ENCODE data around the gene COL16A1. TPM values are rescaled to one million over a fixed set of nuclear protein-coding genes. Genes with fewer than 3 reads are reported as not detected.

COL16A1 gene
- total RNA-seq, 6 experiments from 2014 or later: 74.1 to 100 (median 87.6) TPM

DNA sequence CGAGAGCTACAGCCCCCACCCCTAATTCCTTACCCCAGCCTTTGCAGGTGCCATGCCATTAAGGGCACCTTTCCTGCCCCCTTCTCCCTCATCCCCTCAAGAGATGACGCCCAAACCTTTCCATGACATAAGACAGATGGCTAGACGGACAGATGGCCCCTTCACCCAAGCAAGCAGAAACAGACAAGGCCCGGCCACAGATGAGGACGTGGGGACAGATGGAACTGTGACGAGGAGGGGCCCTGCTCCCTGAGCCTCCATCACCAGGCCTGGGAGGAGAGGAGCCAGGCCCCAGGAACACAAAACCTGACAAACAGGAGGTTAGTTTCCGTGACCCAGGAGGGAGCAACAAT lies 34.4 kb downstream of the COL16A1 start:
- Mint-ChIP-seq H3K4me3 (no peak overlapping the region), H3K27me3 (ENCODE audit: insufficient read depth) (peaks cover 3% of the 10 kb centered on the region), H3K9me3 (no peaks in the 10 kb centered on the region), H3K4me1 (ENCODE audit: low read depth) (peaks cover 28% of the 10 kb centered on the region), H3K36me3 (ENCODE audit: low read depth) (peaks cover 32% of the 10 kb centered on the region), H3K27ac (no peak overlapping the region)
- DNase-seq: no peak
- TF ChIP-seq, protein P1, sequence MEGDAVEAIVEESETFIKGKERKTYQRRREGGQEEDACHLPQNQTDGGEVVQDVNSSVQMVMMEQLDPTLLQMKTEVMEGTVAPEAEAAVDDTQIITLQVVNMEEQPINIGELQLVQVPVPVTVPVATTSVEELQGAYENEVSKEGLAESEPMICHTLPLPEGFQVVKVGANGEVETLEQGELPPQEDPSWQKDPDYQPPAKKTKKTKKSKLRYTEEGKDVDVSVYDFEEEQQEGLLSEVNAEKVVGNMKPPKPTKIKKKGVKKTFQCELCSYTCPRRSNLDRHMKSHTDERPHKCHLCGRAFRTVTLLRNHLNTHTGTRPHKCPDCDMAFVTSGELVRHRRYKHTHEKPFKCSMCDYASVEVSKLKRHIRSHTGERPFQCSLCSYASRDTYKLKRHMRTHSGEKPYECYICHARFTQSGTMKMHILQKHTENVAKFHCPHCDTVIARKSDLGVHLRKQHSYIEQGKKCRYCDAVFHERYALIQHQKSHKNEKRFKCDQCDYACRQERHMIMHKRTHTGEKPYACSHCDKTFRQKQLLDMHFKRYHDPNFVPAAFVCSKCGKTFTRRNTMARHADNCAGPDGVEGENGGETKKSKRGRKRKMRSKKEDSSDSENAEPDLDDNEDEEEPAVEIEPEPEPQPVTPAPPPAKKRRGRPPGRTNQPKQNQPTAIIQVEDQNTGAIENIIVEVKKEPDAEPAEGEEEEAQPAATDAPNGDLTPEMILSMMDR (IDR thresholded peaks at IDR 0.05): no peak

DNA sequence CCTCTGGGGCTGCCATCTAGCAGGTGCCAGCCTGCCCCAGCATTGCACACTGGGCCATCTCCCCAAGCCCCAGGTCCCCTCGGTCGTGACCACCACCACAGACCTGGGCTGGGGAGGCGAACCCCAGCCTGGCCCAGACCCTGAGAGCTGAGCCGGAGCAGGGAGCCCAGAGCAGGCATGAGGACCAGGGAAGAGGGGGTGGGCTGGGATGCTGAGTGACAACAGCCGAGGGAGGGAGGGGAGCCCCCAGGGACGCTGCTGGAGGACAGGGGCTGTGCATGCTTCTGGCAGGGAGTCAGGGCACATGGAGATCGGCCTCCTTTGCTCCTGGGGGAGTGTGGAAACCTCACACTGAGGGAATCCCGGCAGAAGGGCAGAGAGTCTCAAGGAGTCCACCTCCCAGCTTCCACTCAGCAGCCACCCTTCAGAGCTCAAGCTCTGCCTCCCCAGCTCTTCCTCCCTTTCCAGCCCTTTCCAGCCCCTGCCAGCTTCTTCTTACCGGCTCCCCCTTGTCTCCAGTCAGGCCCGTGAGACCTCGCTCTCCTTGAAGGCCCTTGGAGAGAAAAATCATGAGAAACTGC lies 35.4 kb downstream of the COL16A1 start:
- Mint-ChIP-seq H3K9me3 (no peaks in the 10 kb centered on the region), H3K36me3 (ENCODE audit: low read depth) (peaks cover 26% of the 10 kb centered on the region), H3K4me3 (no peak overlapping the region), H3K4me1 (ENCODE audit: low read depth) (peaks cover 26% of the 10 kb centered on the region), H3K27ac (no peak overlapping the region), H3K27me3 (ENCODE audit: insufficient read depth) (peaks cover 3% of the 10 kb centered on the region)
- no peak for DNase-seq
- TF ChIP-seq, protein P1 (IDR thresholded peaks at IDR 0.05): no peak

DNA sequence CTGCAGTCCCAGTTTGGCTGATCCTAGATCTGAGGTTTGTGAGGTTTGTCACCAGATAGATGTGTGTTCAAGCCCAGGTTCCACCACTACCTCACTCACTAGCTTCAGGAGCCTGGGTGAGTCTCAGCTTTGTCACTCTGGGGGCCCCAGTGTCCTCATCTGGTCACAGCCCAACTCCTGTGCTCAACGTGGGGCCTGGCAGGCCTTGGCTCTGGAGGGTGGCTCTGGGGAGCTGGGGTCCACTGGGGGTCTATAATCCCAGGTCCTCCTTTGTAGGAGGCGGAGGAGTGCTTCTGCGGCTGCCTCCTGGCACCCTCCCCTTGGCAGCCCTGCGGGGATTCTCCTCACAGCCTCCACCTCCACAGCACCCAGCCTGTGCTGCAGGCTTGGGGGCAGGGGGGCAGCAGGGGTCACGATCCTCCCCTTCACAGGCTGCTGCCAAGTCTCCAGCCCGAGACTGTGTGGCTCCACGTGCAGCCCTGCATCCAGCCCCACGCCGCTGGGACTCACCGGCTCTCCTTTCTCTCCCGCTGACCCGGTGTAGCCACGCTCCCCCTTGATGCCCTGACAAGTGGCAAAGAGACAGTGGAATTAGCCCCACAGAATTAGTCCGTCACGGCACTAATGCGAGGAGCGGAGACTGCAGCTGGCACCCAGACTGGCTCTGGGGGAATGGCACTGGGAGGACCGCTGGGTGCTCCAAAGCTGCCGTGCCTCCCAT lies 36.6 kb downstream of the COL16A1 start:
- peaks cover 26% of the 10 kb centered on the region for H3K36me3 Mint-ChIP-seq (ENCODE audit: low read depth)
- H3K27me3 Mint-ChIP-seq (ENCODE audit: insufficient read depth): peaks cover 3% of the 10 kb centered on the region
- TF ChIP-seq, protein P1 (IDR thresholded peaks at IDR 0.05): no peak
- no peak overlapping the region for H3K4me3 Mint-ChIP-seq
- no peaks in the 10 kb centered on the region for H3K9me3 Mint-ChIP-seq
- no peak for DNase-seq
- H3K4me1 Mint-ChIP-seq (ENCODE audit: low read depth): peaks cover 26% of the 10 kb centered on the region
- no peak overlapping the region for H3K27ac Mint-ChIP-seq

DNA sequence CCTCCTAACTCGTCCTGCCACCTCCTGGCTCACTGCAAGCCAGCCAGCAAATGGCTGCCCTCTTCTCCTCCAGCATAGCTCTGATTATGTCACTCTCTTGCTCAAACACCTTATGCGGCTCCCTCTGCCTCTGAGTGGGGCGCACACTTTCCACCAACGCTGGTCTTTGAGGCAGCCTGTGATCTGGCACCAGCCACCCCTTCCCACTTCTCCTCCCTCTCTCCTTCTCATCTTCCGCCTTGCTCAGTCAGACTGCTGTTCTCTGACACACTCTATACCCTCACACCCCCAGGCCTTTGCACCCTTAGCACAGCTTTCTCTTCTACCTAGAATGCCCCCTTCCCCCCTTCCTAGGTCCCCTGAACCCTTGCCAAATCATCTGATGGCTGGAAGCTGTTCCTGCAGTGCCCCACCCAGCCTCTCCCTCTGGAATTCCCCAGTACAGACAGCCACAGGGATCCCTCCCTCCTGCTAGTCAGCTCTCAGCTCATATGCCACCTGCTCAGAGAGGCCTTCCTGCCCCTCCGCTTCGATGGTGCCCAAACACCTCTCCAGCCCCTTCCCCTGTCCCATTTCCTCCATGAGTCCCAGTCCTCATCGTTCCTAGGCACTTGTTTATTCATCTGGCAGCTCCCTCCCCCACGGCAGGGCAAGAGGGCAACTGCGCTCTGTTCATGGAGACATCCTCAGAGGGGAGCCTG lies 37.4 kb downstream of the COL16A1 start:
- Mint-ChIP-seq H3K4me3 (no peak overlapping the region), H3K27ac (peak overlapping the region; percentile 10), H3K9me3 (no peaks in the 10 kb centered on the region), H3K36me3 (ENCODE audit: low read depth) (peaks cover 20% of the 10 kb centered on the region), H3K4me1 (ENCODE audit: low read depth) (peaks cover 26% of the 10 kb centered on the region), H3K27me3 (ENCODE audit: insufficient read depth) (peaks cover 3% of the 10 kb centered on the region)
- TF ChIP-seq, protein P1 (IDR thresholded peaks at IDR 0.05): no peak
- no peak for DNase-seq

DNA sequence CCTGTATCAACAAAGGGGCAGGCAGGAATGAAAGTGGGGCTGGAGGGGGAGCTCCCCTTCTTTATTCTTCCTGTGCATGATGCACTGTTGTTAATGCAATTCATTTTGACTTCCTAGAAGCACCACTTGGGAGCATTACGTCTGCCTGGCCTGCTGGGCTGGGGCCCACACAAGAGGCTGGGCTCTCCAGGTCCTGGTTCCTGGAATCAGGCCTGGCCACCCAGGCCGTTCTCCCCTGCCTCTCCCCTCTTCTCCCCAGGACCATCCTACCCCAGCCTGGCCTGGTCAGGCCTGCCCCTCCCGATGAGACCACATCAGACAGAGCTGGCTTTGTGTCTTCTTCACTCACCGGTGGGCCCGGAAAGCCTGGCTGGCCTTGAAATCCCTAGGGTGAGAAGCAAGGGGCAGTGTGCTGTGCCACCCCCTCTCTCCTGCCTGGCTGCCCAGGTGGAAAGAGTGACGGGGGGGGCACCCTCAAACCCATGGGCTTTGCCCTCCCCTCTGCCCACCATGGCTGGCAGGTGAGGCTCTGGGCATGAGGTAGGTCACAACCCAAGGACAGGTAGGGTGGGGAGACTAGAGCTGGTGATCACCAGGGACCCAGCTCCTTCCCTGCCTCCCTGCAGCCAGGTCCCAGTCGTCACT lies 38.5 kb downstream of the COL16A1 start:
- Mint-ChIP-seq H3K36me3 (ENCODE audit: low read depth) (peaks cover 20% of the 10 kb centered on the region), H3K9me3 (no peaks in the 10 kb centered on the region), H3K27me3 (ENCODE audit: insufficient read depth) (peaks cover 3% of the 10 kb centered on the region), H3K27ac (no peak overlapping the region; the same call in 1 of the 2 replicates), H3K4me1 (ENCODE audit: low read depth) (peaks cover 25% of the 10 kb centered on the region), H3K4me3 (no peak overlapping the region)
- no peak for DNase-seq
- TF ChIP-seq, protein P1 (IDR thresholded peaks at IDR 0.05): no peak
